DOHH2 (cell line): ENCODE data around the gene SLC16A12.

Experiments used
- H3F3A ChIP-seq: fragments of 200-600 bp; sonication (generic), shearing (Covaris generic); 2 replicates; pipeline ENCODE4 v1.6.0; 2016; ENCODE audit warnings: antibody characterized with exemption, mild to moderate bottlenecking; ENCODE audit not compliant: control insufficient read depth, insufficient read depth
- H3K27ac ChIP-seq: fragments of 200-600 bp; sonication (generic); 2 replicates; pipeline ENCODE4 v1.5.1; 2014; ENCODE audit warnings: low read depth, mild to moderate bottlenecking, low read length, moderate library complexity
- H3K27me3 ChIP-seq: fragments of 200-600 bp; sonication (generic); 2 replicates; pipeline ENCODE4 v1.6.1; 2014; ENCODE audit warnings: mild to moderate bottlenecking, low read length, mixed read lengths; ENCODE audit not compliant: control insufficient read depth
- H3K36me3 ChIP-seq: fragments of 200-600 bp; sonication (generic); 2 replicates; pipeline ENCODE4 v1.6.1; 2014; ENCODE audit warnings: mild to moderate bottlenecking, low read length, moderate library complexity, mixed read lengths; ENCODE audit not compliant: control insufficient read depth
- H3K4me1 ChIP-seq: fragments of 200-600 bp; sonication (generic); 2 replicates; pipeline ENCODE4 v1.6.1; 2014; ENCODE audit warnings: mild to moderate bottlenecking, low read length, mixed read lengths; ENCODE audit not compliant: control insufficient read depth
- H3K4me2 ChIP-seq: fragments of 200-600 bp; sonication (generic); 2 replicates; pipeline ENCODE4 v1.6.0; 2014; ENCODE audit warnings: mild to moderate bottlenecking, low read length, moderate library complexity
- H3K4me3 ChIP-seq: fragments of 200-600 bp; sonication (generic); 2 replicates; pipeline ENCODE4 v1.5.1; 2014; ENCODE audit warnings: mild to moderate bottlenecking, low read length, mixed read lengths
- H3K79me2 ChIP-seq: fragments of 200-600 bp; sonication (generic); 2 replicates; pipeline ENCODE4 v1.6.1; 2014; ENCODE audit warnings: mild to moderate bottlenecking, low read length, mixed read lengths; ENCODE audit not compliant: control insufficient read depth
- H3K9me2 ChIP-seq: fragments of 200-600 bp; sonication (generic); replicated peaks from 2 replicates; pipeline ENCODE4 v1.6.1; 2014; ENCODE audit warnings: mild to moderate bottlenecking, low read length, mixed read lengths; ENCODE audit not compliant: control insufficient read depth
- H3K9me3 ChIP-seq: fragments of 200-600 bp; sonication (generic); 2 replicates; pipeline ENCODE4 v1.6.1; 2014; ENCODE audit warnings: antibody characterized with exemption, low read length, mixed read lengths; ENCODE audit not compliant: control insufficient read depth, insufficient read depth
- H4K20me1 ChIP-seq: fragments of 200-600 bp; sonication (generic); 2 replicates; pipeline ENCODE4 v1.6.0; 2014; ENCODE audit warnings: low read depth, mild to moderate bottlenecking, antibody characterized with exemption, low read length, moderate library complexity; ENCODE audit not compliant: control insufficient read depth, insufficient read depth
- CTCF ChIP-seq: fragments of 200-600 bp; sonication (generic); IDR thresholded peaks from one replicate; pipeline ENCODE4 v1.5.1; 2014; ENCODE audit warnings: antibody characterized with exemption, mild to moderate bottlenecking, low read depth, low read length; ENCODE audit not compliant: poor library complexity, severe bottlenecking
- EZH2phosphoT487 ChIP-seq: fragments of 200-600 bp; sonication (generic); IDR thresholded peaks from 2 replicates; pipeline ENCODE4 v1.6.1; 2017; ENCODE audit warnings: borderline replicate concordance, mild to moderate bottlenecking, antibody characterized with exemption, low read length, moderate library complexity, mixed read lengths

SLC16A12 gene

GRCh38 chr10:89537364-89537763, 2.0 kb upstream of the SLC16A12 start:
- Histone ChIP-seq H3K27me3 (no peaks in the 10 kb centered on the region), H3F3A (no peaks in the 10 kb centered on the region), H3K36me3 (no peaks in the 10 kb centered on the region), H3K4me2 (no peak overlapping the region), H3K27ac (no peak overlapping the region), H3K4me1 (no peaks in the 10 kb centered on the region), H4K20me1 (no peaks in the 10 kb centered on the region), H3K4me3 (no peak overlapping the region), H3K9me2 (no peaks in the 10 kb centered on the region), H3K9me3 (no peaks in the 10 kb centered on the region), H3K79me2 (no peaks in the 10 kb centered on the region)
- TF ChIP-seq CTCF (no peak), EZH2phosphoT487 (no peak)

- H4K20me1 ChIP-seq = no peaks in the 10 kb centered on the region
- no peaks in the 10 kb centered on the region for H3K4me1 ChIP-seq
- H3K36me3 ChIP-seq = no peaks in the 10 kb centered on the region
- no peaks in the 10 kb centered on the region for H3F3A ChIP-seq
- no peak overlapping the region for H3K27ac ChIP-seq
- H3K27me3 ChIP-seq = no peaks in the 10 kb centered on the region
- TF ChIP-seq EZH2phosphoT487 (no peak), CTCF (no peak)
- no peak overlapping the region for H3K4me3 ChIP-seq
- H3K4me2 ChIP-seq = no peak overlapping the region
- no peaks in the 10 kb centered on the region for H3K9me2 ChIP-seq
- no peaks in the 10 kb centered on the region for H3K9me3 ChIP-seq
- H3K79me2 ChIP-seq = no peaks in the 10 kb centered on the region
Measured at GRCh38 chr10:89536013-89536354, 590 bp upstream of the SLC16A12 start.

GRCh38 chr10:89534826-89535166, 598 bp downstream of the SLC16A12 start:
- Histone ChIP-seq H4K20me1 (no peaks in the 10 kb centered on the region), H3K27me3 (no peaks in the 10 kb centered on the region), H3K27ac (no peak overlapping the region), H3K36me3 (no peaks in the 10 kb centered on the region), H3K4me1 (no peaks in the 10 kb centered on the region), H3K9me3 (no peaks in the 10 kb centered on the region), H3K9me2 (no peaks in the 10 kb centered on the region), H3K4me3 (no peak overlapping the region), H3K79me2 (no peaks in the 10 kb centered on the region), H3K4me2 (no peak overlapping the region), H3F3A (no peaks in the 10 kb centered on the region)
- no peak for TF ChIP-seq EZH2phosphoT487
- no peak for TF ChIP-seq CTCF

GRCh38 chr10:89532476-89532875, 2.9 kb downstream of the SLC16A12 start:
- H3K9me2 ChIP-seq = no peaks in the 10 kb centered on the region
- H3K4me2 ChIP-seq = no peak overlapping the region
- H3K4me3 ChIP-seq = no peak overlapping the region
- H3K36me3 ChIP-seq = no peaks in the 10 kb centered on the region
- H3K27ac ChIP-seq = no peak overlapping the region
- H3K27me3 ChIP-seq = no peaks in the 10 kb centered on the region
- H3K79me2 ChIP-seq = no peaks in the 10 kb centered on the region
- no peaks in the 10 kb centered on the region for H3K4me1 ChIP-seq
- H3F3A ChIP-seq = no peaks in the 10 kb centered on the region
- TF ChIP-seq CTCF = no peak
- no peak for TF ChIP-seq EZH2phosphoT487
- no peaks in the 10 kb centered on the region for H3K9me3 ChIP-seq
- H4K20me1 ChIP-seq = no peaks in the 10 kb centered on the region
